NB4 (cell line): ENCODE measurements around the gene SGMS1.

ENCODE experiments used
- DNase-seq: peaks from one replicate; pipeline ENCODE4 v3.0.0; 2010; ENCODE audit warnings: low read depth
- H3K4me3 ChIP-seq: one replicate; pipeline ENCODE4 v1.5.1; 2011; ENCODE audit warnings: mild to moderate bottlenecking, low read depth, low read length, moderate library complexity
- MYC ChIP-seq: IDR thresholded peaks from 2 replicates; pipeline ENCODE4 v1.6.1; 2011; ENCODE audit warnings: low read depth, low read length
- POLR2A ChIP-seq: IDR thresholded peaks from 2 replicates; pipeline ENCODE4 v1.6.1; 2011; ENCODE audit warnings: mild to moderate bottlenecking; ENCODE audit not compliant: insufficient read length; ENCODE audit errors: extremely low read depth
- TF ChIP-seq, protein P1 (sequence below): IDR thresholded peaks from one replicate; pipeline ENCODE4 v1.5.1; 2012; ENCODE audit warnings: low read depth, low read length
- TF ChIP-seq, protein P2 (sequence below): IDR thresholded peaks from 2 replicates; pipeline ENCODE4 v1.6.1; 2011; ENCODE audit warnings: low read depth, low read length

SGMS1 gene

DNA sequence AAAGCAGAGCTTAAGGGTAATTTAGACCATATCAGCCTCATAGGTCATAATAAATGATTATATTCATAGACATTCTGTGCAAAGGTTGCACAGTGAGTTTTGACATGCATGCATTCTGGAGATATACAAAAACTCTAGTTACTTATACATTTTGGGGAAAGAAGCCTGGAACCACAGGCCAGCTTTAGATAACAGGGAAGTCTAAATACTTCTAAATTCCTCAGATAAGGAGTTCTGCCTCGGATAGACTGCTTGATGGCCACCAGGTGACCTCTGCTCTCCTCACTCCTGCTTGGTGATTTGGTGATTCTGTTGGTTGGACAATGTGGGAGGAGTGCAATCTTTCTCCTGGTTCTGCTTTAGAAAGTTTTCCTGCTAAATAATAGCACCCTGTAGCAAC is 77.9 kb downstream of the SGMS1 start:
- H3K4me3 ChIP-seq: no peak overlapping the region
- no peak for DNase-seq
- no peak for TF ChIP-seq MYC
- no peak for TF ChIP-seq POLR2A
- TF ChIP-seq, protein P1, sequence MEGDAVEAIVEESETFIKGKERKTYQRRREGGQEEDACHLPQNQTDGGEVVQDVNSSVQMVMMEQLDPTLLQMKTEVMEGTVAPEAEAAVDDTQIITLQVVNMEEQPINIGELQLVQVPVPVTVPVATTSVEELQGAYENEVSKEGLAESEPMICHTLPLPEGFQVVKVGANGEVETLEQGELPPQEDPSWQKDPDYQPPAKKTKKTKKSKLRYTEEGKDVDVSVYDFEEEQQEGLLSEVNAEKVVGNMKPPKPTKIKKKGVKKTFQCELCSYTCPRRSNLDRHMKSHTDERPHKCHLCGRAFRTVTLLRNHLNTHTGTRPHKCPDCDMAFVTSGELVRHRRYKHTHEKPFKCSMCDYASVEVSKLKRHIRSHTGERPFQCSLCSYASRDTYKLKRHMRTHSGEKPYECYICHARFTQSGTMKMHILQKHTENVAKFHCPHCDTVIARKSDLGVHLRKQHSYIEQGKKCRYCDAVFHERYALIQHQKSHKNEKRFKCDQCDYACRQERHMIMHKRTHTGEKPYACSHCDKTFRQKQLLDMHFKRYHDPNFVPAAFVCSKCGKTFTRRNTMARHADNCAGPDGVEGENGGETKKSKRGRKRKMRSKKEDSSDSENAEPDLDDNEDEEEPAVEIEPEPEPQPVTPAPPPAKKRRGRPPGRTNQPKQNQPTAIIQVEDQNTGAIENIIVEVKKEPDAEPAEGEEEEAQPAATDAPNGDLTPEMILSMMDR: no peak
- TF ChIP-seq, protein P2, sequence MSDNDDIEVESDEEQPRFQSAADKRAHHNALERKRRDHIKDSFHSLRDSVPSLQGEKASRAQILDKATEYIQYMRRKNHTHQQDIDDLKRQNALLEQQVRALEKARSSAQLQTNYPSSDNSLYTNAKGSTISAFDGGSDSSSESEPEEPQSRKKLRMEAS: no peak

DNA sequence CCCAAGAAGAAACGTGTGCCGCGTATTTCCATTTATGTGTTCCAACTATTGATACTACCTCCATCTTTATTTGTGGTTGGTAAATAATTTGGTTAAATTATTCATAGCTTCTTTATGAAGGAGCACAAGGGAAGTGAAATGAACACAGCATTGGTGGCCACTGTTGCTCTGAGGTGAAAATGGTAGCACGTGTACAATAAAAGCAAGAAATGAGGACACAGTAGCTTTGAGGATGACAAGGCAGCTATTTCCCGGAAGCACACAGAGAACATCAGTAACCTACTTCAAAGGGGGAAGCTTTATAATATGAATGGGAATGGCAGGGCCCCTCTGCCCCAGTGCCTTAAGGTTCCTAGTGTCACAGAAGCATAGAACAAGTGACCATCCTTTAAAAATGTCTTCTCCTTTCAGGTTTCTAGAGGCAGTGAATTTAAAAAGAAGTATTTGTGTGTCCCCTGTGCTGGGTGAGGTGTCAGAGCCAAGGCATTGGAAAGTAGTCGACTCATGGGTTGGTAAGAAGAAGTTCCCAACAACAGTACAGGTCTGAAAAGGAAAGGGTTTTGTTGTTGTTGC is 78.8 kb downstream of the SGMS1 start:
- TF ChIP-seq, protein P1: no peak
- TF ChIP-seq, protein P2: no peak
- no peak for TF ChIP-seq MYC
- TF ChIP-seq POLR2A: no peak
- DNase-seq: no peak
- H3K4me3 ChIP-seq: no peak overlapping the region

DNA sequence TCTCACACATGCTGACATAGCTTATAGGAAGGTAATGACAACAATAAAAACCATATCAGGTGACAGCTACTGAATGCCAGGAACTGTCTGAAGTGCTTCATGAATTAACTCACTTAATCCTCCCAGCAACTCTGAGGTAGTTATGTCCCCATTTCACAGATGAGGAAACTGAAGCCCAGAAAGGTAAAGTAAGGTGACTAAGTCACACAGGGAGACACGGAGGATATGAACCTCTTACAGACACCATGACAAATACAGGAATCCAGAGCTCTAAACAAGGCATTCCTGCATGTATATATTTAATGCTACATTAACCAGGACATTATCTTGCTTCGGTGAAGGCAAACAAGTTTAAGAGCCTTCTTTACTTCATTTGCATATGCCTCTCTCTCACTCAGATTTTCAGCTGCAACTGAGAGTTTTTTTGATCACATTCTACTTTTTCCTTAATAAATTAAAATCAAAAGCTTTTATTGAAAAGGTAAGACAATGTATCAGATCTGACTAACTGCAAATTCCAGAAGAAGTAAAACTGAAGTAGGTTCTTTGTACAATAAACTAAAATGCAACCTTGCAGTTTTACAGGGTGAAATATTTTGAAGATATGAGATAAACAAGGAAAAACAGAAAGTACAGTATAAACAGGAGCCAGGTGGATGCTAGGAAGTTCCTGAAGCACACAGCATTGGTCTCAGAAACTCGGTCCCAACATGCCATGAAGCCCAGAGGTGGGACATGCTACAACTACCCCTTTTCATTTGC is 79.5 kb downstream of the SGMS1 start:
- TF ChIP-seq MYC: no peak
- TF ChIP-seq, protein P2: no peak
- TF ChIP-seq, protein P1: no peak
- no peak for TF ChIP-seq POLR2A
- no peak overlapping the region for H3K4me3 ChIP-seq
- no peak for DNase-seq

DNA sequence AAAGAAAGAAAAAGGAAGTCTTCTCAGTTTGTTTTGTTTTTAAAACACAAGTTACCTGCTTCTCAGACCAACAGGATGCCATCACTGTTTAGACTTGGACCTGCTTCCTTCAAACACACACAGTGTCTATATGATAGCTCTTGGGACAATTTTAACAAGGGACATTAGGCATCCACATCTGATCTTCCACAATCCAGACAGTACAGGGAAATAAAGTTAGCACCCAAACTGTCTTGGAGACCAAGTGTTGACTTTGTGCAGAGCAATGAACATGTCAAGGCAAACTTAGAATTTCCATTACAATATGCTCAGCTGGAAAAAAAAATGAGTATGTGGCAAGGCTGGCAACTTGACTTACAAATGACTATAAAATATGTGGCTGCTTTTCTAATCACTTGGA is 80.9 kb downstream of the SGMS1 start:
- no peak for DNase-seq
- TF ChIP-seq, protein P1: no peak
- TF ChIP-seq, protein P2: no peak
- TF ChIP-seq MYC (no peak), POLR2A (no peak)
- no peak overlapping the region for H3K4me3 ChIP-seq

DNA sequence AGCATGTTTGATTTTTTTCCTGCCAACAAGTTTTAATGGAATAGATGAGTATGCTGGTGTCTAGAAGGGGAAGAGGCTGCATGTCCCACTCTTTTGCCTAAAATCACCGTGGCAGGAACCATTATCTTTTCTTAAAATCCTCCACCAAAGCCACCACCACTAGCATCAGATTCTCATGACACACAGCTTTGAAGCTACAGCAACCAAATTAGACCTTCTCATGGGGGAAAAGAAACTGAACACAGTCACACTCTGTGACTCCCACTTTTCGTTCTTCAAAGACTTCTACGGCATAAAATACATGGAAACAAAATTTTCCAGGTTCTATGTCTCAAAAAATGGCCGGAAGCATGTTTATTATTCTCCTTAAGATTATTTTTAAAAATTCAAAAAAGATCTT is 81.8 kb downstream of the SGMS1 start:
- H3K4me3 ChIP-seq: no peak overlapping the region

More for the DNA sequence above, 81.8 kb downstream of the SGMS1 start:
- no peak for DNase-seq
- TF ChIP-seq MYC: no peak
- TF ChIP-seq POLR2A: no peak
- TF ChIP-seq, protein P2: no peak
- TF ChIP-seq, protein P1: no peak
